ENCODE measurements around the gene GLS2.

GLS2 gene

GRCh38 chr12:56488041-56488955 is at the start of gene GLS2 (continued):
- no peak for TF ChIP-seq PRDM2 (tag by site-specific recombination; IDR thresholded peaks at IDR 0.05; ENCODE audit: borderline replicate concordance)
- TF ChIP-seq ZNF140 (tag by site-specific recombination; IDR thresholded peaks at IDR 0.05) = no peak
- no peak for TF ChIP-seq ZNF114 (tag by site-specific recombination; IDR thresholded peaks at IDR 0.05)
- TF ChIP-seq ZNF623 (tag by site-specific recombination; IDR thresholded peaks at IDR 0.05) = no peak
- TF ChIP-seq ZNF157 (tag by site-specific recombination; IDR thresholded peaks at IDR 0.05) = no peak
- TF ChIP-seq PRDM4 (tag by site-specific recombination; IDR thresholded peaks at IDR 0.05) = no peak
- TF ChIP-seq ZNF830 (tag by site-specific recombination; IDR thresholded peaks at IDR 0.05; ENCODE audit: low read depth) = no peak
- no peak for TF ChIP-seq HIC1 (tag by site-specific recombination; IDR thresholded peaks at IDR 0.05)
- TF ChIP-seq ZSCAN23 (tag by site-specific recombination; IDR thresholded peaks at IDR 0.05) = no peak
- no peak for TF ChIP-seq ZNF184 (tag by site-specific recombination; IDR thresholded peaks at IDR 0.05)
- no peak for TF ChIP-seq SCRT1 (tag by site-specific recombination; IDR thresholded peaks at IDR 0.05; ENCODE audit: borderline replicate concordance)
- TF ChIP-seq REPIN1 (tag by site-specific recombination; IDR thresholded peaks at IDR 0.05; ENCODE audit: low read depth) = no peak
- TF ChIP-seq GLIS1 (tag by site-specific recombination; IDR thresholded peaks at IDR 0.05) = peak; percentile 61
- TF ChIP-seq HOXA7 (CRISPR knock-in tag; IDR thresholded peaks at IDR 0.05; ENCODE audit: borderline replicate concordance) = no peak
- no peak for TF ChIP-seq ZNF768 (tag by site-specific recombination; IDR thresholded peaks at IDR 0.05)
- TF ChIP-seq KLF9 (tag by site-specific recombination; IDR thresholded peaks at IDR 0.05; ENCODE audit: low read depth) = 0 out of 2 replicates have a peak, but pooled peaks have one; percentile 20
- 0 out of 2 replicates have a peak, but pooled peaks have one; percentile 1 for TF ChIP-seq MYNN (tag by site-specific recombination; IDR thresholded peaks at IDR 0.05; ENCODE audit: borderline replicate concordance)
- no peak for TF ChIP-seq ZNF148 (tag by site-specific recombination; IDR thresholded peaks at IDR 0.05; ENCODE audit: borderline replicate concordance)
- TF ChIP-seq ZNF560 (tag by site-specific recombination; IDR thresholded peaks at IDR 0.05; ENCODE audit: borderline replicate concordance) = no peak
- no peak for TF ChIP-seq MEIS1 (CRISPR knock-in tag; IDR thresholded peaks at IDR 0.05; ENCODE audit: borderline replicate concordance)
- no peak for TF ChIP-seq WT1 (tag by site-specific recombination; IDR thresholded peaks at IDR 0.05)
- no peak for TF ChIP-seq INSM2 (tag by site-specific recombination; IDR thresholded peaks at IDR 0.05)
